Stomach (tissue), 9 donors: ENCODE data around the gene CACNA1G. TPM values are rescaled to one million over a fixed set of nuclear protein-coding genes. Genes with fewer than 3 reads are reported as not detected.

Experiments used
- DNase-seq, 2 donors: peaks; one replicate each; pipeline versions ENCODE4 v3.0.0 to v3.0.0-alpha.2; 2013 to 2019
- H3K27ac ChIP-seq, 5 donors: fragments of 200-600 bp in 4 of 5; sonication (generic) in 4 of 5; one replicate each; pipeline ENCODE4 v1.5.1; 2013 to 2019; ENCODE audit warnings: mild to moderate bottlenecking in 1 of 5, moderate library complexity in 1 of 5
- H3K27me3 ChIP-seq, 3 donors: fragments of 200-600 bp; sonication (generic); one replicate each; pipeline ENCODE4 v1.5.1; 2017 to 2019; ENCODE audit warnings: mixed run types in 1 of 3
- H3K36me3 ChIP-seq, 4 donors: fragments of 200-600 bp; sonication (generic); 1 replicate in 3 of 4; 2 replicates in 1 of 4; pipeline ENCODE4 v1.5.1; 2016 to 2019
- H3K4me1 ChIP-seq, 4 donors: fragments of 200-600 bp; sonication (generic); one replicate each; pipeline ENCODE4 v1.5.1; 2016 to 2019
- H3K4me3 ChIP-seq, 4 donors: fragments of 200-600 bp; sonication (generic) in 3 of 4; one replicate each; pipeline ENCODE4 v1.5.1; 2016 to 2019; ENCODE audit warnings: mild to moderate bottlenecking in 1 of 4
- H3K9me3 ChIP-seq, 4 donors: fragments of 200-600 bp; sonication (generic); one replicate each; pipeline ENCODE4 v1.5.1; 2016 to 2019
- CTCF ChIP-seq, 7 experiments: fragments of 450-650 bp in 4 of 7; fragments of 200-600 bp in 3 of 7; sonication (generic) in 3 of 7; IDR thresholded peaks; one replicate each; pipeline ENCODE4 v1.5.1; 2016 to 2019; ENCODE audit warnings: antibody characterized with exemption in 7 of 7, control low read depth in 2 of 7, mild to moderate bottlenecking in 1 of 7
- EP300 ChIP-seq: sonication (generic); formaldehyde crosslinking; IDR thresholded peaks from one replicate; pipeline ENCODE4 v1.6.1; 2017; ENCODE audit warnings: antibody characterized with exemption
- POLR2A ChIP-seq, 4 donors: fragments of 450-650 bp; IDR thresholded peaks; one replicate each; pipeline ENCODE4 v1.6.1; 2016; ENCODE audit warnings: antibody characterized with exemption in 4 of 4, control low read depth in 2 of 4, mild to moderate bottlenecking in 1 of 4, moderate library complexity in 1 of 4
- POLR2AphosphoS5 ChIP-seq, 3 donors: sonication (generic); formaldehyde crosslinking; IDR thresholded peaks; one replicate each; pipeline ENCODE4 v1.6.1; 2016; ENCODE audit warnings: antibody characterized with exemption in 3 of 3
- WGBS, 5 donors: extraction: QIAGEN DNeasy Blood & Tissue Kit in 3 of 5; methylation state at CpG; one replicate each; pipeline versions ENCODE4 v1.1.5 to v1.1.7; 2013 to 2018; 5-methylcytosine and 5-hydroxymethylcytosine counted together
- intact Hi-C: fragments of 100-400 bp; cut with DNase I; formaldehyde crosslinking; loops from one replicate; pipeline ENCODE4 v1.15.1; 2023; ENCODE audit warnings: low total_unique reads
- polyA plus RNA-seq, 3 donors: library from polyadenylated mRNA; stranded (reverse); fragments of 200-250 nt; gene quantifications; one replicate each; pipeline ENCODE4 v1.2.3, GENCODE V29; 2013
- total RNA-seq, 5 donors: library from RNA; depleted of rRNA; stranded (reverse); fragments of >200 nt; gene quantifications; one replicate each; pipeline versions ENCODE4 v1.1.0 to v1.2.3, GENCODE V29; 2014 to 2016
- donor health status: healthy with polysubstance abuse.
- donor health status: Bipolar disorder and iron deficiency.
- donor health status: healthy.

CACNA1G gene
- total and polyA plus RNA-seq, 8 donors, result 0.06 to 3.7 (median 1.1) TPM; not detected in 4

- Histone ChIP-seq H3K27me3 (peaks cover 0 to 35% (median 0%) of the 10 kb centered on the region in 3 donors), H3K9me3 (no peaks in the 10 kb centered on the region), H3K4me3 (no peak overlapping the region), H3K27ac (no peak overlapping the region), H3K4me1 (peaks cover 0 to 12% (median 11%) of the 10 kb centered on the region in 4 donors), H3K36me3 (no peaks in the 10 kb centered on the region)
- intact Hi-C loops, result no loop called here
- no peak for DNase-seq
- 46 to 62% (median 51%) methylated on average over 9 of the region's 9 CpGs for WGBS, 5 donors
- TF ChIP-seq EP300, result no peak
- no peak for TF ChIP-seq CTCF (IDR thresholded peaks at IDR 0.05)
- TF ChIP-seq POLR2AphosphoS5 (IDR thresholded peaks at IDR 0.05), result no peak
- TF ChIP-seq POLR2A (IDR thresholded peaks at IDR 0.05), result no peak
Observed at GRCh38 chr17:50603340-50603739, 42.8 kb downstream of the CACNA1G start.

GRCh38 chr17:50604513-50604912, 44.0 kb downstream of the CACNA1G start:
- peak; percentile 37 to 95 for DNase-seq
- Histone ChIP-seq H3K27me3 (peaks cover 0 to 44% (median 0%) of the 10 kb centered on the region in 3 donors), H3K9me3 (no peaks in the 10 kb centered on the region), H3K27ac (no peak overlapping the region), H3K36me3 (no peaks in the 10 kb centered on the region), H3K4me1 (peaks cover 0 to 12% (median 11%) of the 10 kb centered on the region in 4 donors), H3K4me3 (no peak overlapping the region)
- WGBS, 5 donors, result 4 to 23% (median 14%) methylated on average over 2 to 13 of the region's 13 CpGs
- TF ChIP-seq POLR2A (IDR thresholded peaks at IDR 0.05) (no peak), EP300 (no peak), CTCF (IDR thresholded peaks at IDR 0.05) (no peak), POLR2AphosphoS5 (IDR thresholded peaks at IDR 0.05) (no peak)
- intact Hi-C loops, result no loop called here

GRCh38 chr17:50605429-50605828, 44.9 kb downstream of the CACNA1G start:
- Histone ChIP-seq H3K4me3 (no peak overlapping the region), H3K27me3 (peaks cover 0 to 49% (median 0%) of the 10 kb centered on the region in 3 donors), H3K4me1 (peaks cover 0 to 12% (median 11%) of the 10 kb centered on the region in 4 donors), H3K9me3 (no peaks in the 10 kb centered on the region), H3K27ac (no peak overlapping the region), H3K36me3 (no peaks in the 10 kb centered on the region)
- TF ChIP-seq POLR2A (IDR thresholded peaks at IDR 0.05) (no peak), EP300 (no peak), POLR2AphosphoS5 (IDR thresholded peaks at IDR 0.05) (no peak), CTCF (IDR thresholded peaks at IDR 0.05) (no peak)
- no peak for DNase-seq
- intact Hi-C loops, result no loop called here
- WGBS, 5 donors, result 67 to 80% (median 71%) methylated on average over 10 of the region's 10 CpGs

GRCh38 chr17:50607522-50608175, 47.1 kb downstream of the CACNA1G start:
- H3K27ac ChIP-seq, result no peak overlapping the region
- H3K4me1 ChIP-seq, result peaks cover 0 to 12% (median 11%) of the 10 kb centered on the region in 4 donors
- no peaks in the 10 kb centered on the region for H3K9me3 ChIP-seq
- peaks cover 0 to 43% (median 0%) of the 10 kb centered on the region in 3 donors for H3K27me3 ChIP-seq
- H3K36me3 ChIP-seq, result no peaks in the 10 kb centered on the region
- H3K4me3 ChIP-seq, result no peak overlapping the region
- intact Hi-C loops, result no loop called here
- no peak for TF ChIP-seq POLR2AphosphoS5 (IDR thresholded peaks at IDR 0.05)
- no peak for TF ChIP-seq EP300
- TF ChIP-seq CTCF (IDR thresholded peaks at IDR 0.05), result no peak
- TF ChIP-seq POLR2A (IDR thresholded peaks at IDR 0.05), result no peak
- DNase-seq, result no peak
- 88 to 92% (median 89%) methylated on average over 19 of the region's 19 CpGs for WGBS, 5 donors
